GM21390 (cell line): Measurements from ENCODE around the gene ALG11.
"Not testable (repeated sequence)": the region's sequence is repeated elsewhere in the genome, so short reads cannot be mapped to it uniquely, and the experiment has no call there.

Experiments used
- ATAC-seq: cut with Tn5 transposase; IDR thresholded peaks from one replicate; pipeline ENCODE4 v1.9.1; 2021; ENCODE audit not compliant: unreplicated experiment

The ALG11 gene

GRCh38 chr13:52011632-52012511, at the start of gene ALG11:
Gene ALG11, plus strand, starts transcription at chr13:52012398. Its CDS starts 21 bp downstream, at chr13:52012419.
- peak; percentile 99 for ATAC-seq

- no peak for ATAC-seq
These were observed 46.0 kb upstream of the ALG11 start for GRCh38 chr13:51966186-51966585.

GRCh38 chr13:51967482-51968446, 44.4 kb upstream of the ALG11 start:
- ATAC-seq = no peak

- no peak for ATAC-seq
These were observed 41.8 kb upstream of the ALG11 start for GRCh38 chr13:51970349-51970748.

GRCh38 chr13:51971520-51972426, 40.4 kb upstream of the ALG11 start:
- no peak for ATAC-seq

GRCh38 chr13:51974482-51974881, 37.7 kb upstream of the ALG11 start:
- ATAC-seq = no peak

GRCh38 chr13:51976423-51976822, 35.8 kb upstream of the ALG11 start:
- no peak for ATAC-seq

- no peak for ATAC-seq
These were observed 35.3 kb upstream of the ALG11 start for GRCh38 chr13:51976890-51977289.

- ATAC-seq = no peak
These were observed 34.6 kb upstream of the ALG11 start for GRCh38 chr13:51977625-51978024.

- no peak for ATAC-seq
These were observed 33.2 kb upstream of the ALG11 start for GRCh38 chr13:51978796-51979556.

- no peak for ATAC-seq
These were observed 31.3 kb upstream of the ALG11 start for GRCh38 chr13:51980908-51981307.

GRCh38 chr13:51981355-51981754, 30.8 kb upstream of the ALG11 start:
- ATAC-seq = no peak

GRCh38 chr13:51983292-51983691, 28.9 kb upstream of the ALG11 start:
- ATAC-seq = not testable (repeated sequence)

GRCh38 chr13:51984904-51985303, 27.3 kb upstream of the ALG11 start:
- not testable (repeated sequence) for ATAC-seq

GRCh38 chr13:51988988-51989618, 23.1 kb upstream of the ALG11 start:
- no peak for ATAC-seq

GRCh38 chr13:51993713-51994112, 18.5 kb upstream of the ALG11 start:
- no peak for ATAC-seq

GRCh38 chr13:51995677-51996551, 16.3 kb upstream of the ALG11 start:
- ATAC-seq = no peak

- ATAC-seq = no peak
These were observed 15.6 kb upstream of the ALG11 start for GRCh38 chr13:51996641-51997040.
